CD4-positive, alpha-beta memory T cell (primary cell): ENCODE results near the gene ZFR. TPM values are rescaled to one million over a fixed set of nuclear protein-coding genes. Genes with fewer than 3 reads are reported as not detected.
"Not testable (repeated sequence)": the region's sequence is repeated elsewhere in the genome, so short reads cannot be mapped to it uniquely, and the experiment has no call there.

Experiments
- CTCF ChIA-PET: fragments of 350-600 bp; sonication (Branson Sonifier 250); formaldehyde crosslinking; loops from one replicate; lab custom pipeline; 2021; ENCODE audit warnings: inconsistent platforms; ENCODE audit not compliant: partially characterized antibody; lab: Charles Lee
- POLR2A ChIA-PET: fragments of 350-600 bp; sonication (Branson Sonifier 250); formaldehyde crosslinking; loops from one replicate; lab custom pipeline; 2021; ENCODE audit not compliant: partially characterized antibody; lab: Charles Lee
- DNase-seq, 5 donors: peaks; one replicate each; pipeline versions ENCODE4 v3.0.0 to v3.0.0-alpha.2; 2020 to 2022; ENCODE audit warnings: mixed read lengths in 1 of 5
- H3K27ac ChIP-seq: one replicate; pipeline ENCODE4 v1.7.0; 2013; ENCODE audit warnings: low read depth, low read length
- H3K27me3 ChIP-seq: 2 replicates; pipeline ENCODE4 v1.7.0; 2013; ENCODE audit warnings: mild to moderate bottlenecking, low read length, moderate library complexity; ENCODE audit not compliant: insufficient read depth
- H3K36me3 ChIP-seq: 2 replicates; pipeline ENCODE4 v1.7.0; 2013; ENCODE audit warnings: mild to moderate bottlenecking, low read length, moderate library complexity; ENCODE audit not compliant: insufficient read depth
- H3K4me1 ChIP-seq: 2 replicates; pipeline ENCODE4 v1.7.0; 2013; ENCODE audit warnings: mild to moderate bottlenecking, low read length, moderate library complexity; ENCODE audit not compliant: insufficient read depth
- H3K4me3 ChIP-seq, 2 donors: one replicate each; pipeline ENCODE4 v1.7.0; 2013; ENCODE audit warnings: low read length in 2 of 2, mild to moderate bottlenecking in 1 of 2
- H3K9me3 ChIP-seq, 2 donors: one replicate each; pipeline ENCODE4 v1.7.0; 2013; ENCODE audit warnings: low read length in 2 of 2, control low read depth in 1 of 2; ENCODE audit not compliant: control insufficient read depth in 1 of 2
- H3K27ac Mint-ChIP-seq, 7 donors: one replicate each; pipeline ENCODE4 v1.8.0; 2020 to 2021; ENCODE audit warnings: mixed read lengths in 7 of 7, mild to moderate bottlenecking in 6 of 7, inconsistent platforms in 3 of 7, moderate library complexity in 3 of 7
- H3K27me3 Mint-ChIP-seq, 2 donors: one replicate each; pipeline ENCODE4 v1.8.0; 2020 to 2021; ENCODE audit warnings: mixed read lengths in 2 of 2
- H3K36me3 Mint-ChIP-seq, 2 donors: one replicate each; pipeline ENCODE4 v1.8.0; 2020 to 2021; ENCODE audit warnings: mixed read lengths in 2 of 2, inconsistent platforms in 1 of 2, mild to moderate bottlenecking in 1 of 2
- H3K4me1 Mint-ChIP-seq, 4 donors: one replicate each; pipeline ENCODE4 v1.8.0; 2020 to 2021; ENCODE audit warnings: mixed read lengths in 4 of 4, mild to moderate bottlenecking in 1 of 4
- H3K4me3 Mint-ChIP-seq, 8 donors: one replicate each; pipeline ENCODE4 v1.8.0; 2020 to 2021; ENCODE audit warnings: mixed read lengths in 8 of 8, mild to moderate bottlenecking in 7 of 8, moderate library complexity in 6 of 8, inconsistent platforms in 3 of 8
- H3K9me3 Mint-ChIP-seq, 8 donors: one replicate each; pipeline ENCODE4 v1.8.0; 2020 to 2021; ENCODE audit warnings: mixed read lengths in 8 of 8, mild to moderate bottlenecking in 5 of 8, inconsistent platforms in 3 of 8, moderate library complexity in 1 of 8
- intact Hi-C: fragments of 100-400 bp; cut with micrococcal nuclease; formaldehyde crosslinking; loops from one replicate; pipeline ENCODE4 v1.15.1; 2023
- polyA plus RNA-seq, 2 donors: library from polyadenylated mRNA; unstranded; fragments of 300-500 nt; fragmentation: Illumina TruSeq; gene quantifications; one replicate each; pipeline ENCODE4 v1.2.3, GENCODE V29; 2021
- total RNA-seq, 2 experiments: library from RNA; stranded (reverse); gene quantifications; one replicate each; pipeline ENCODE4 v1.2.3, GENCODE V29; 2021

Gene ZFR
- total and polyA plus RNA-seq, 4 experiments from 2014 or later = 60.1 to 102 (median 72.3) TPM

- H3K27ac Mint-ChIP-seq = peak overlapping the region in 1 of 7 donors; percentile 2
- H3K36me3 ChIP-seq = peaks cover 78% of the 10 kb centered on the region
- H3K4me1 Mint-ChIP-seq, intact Hi-C loops, H3K9me3 ChIP-seq, H3K4me3 Mint-ChIP-seq, DNase-seq, H3K4me3 ChIP-seq, H3K27me3 Mint-ChIP-seq, H3K4me1 ChIP-seq, H3K9me3 Mint-ChIP-seq, H3K27me3 ChIP-seq, POLR2A ChIA-PET, H3K27ac ChIP-seq: not testable (repeated sequence)
- CTCF ChIA-PET = interaction anchor here (1.5 to 2.7 kb wide), 3 partner anchors 10 to 192 kb away, joined by 6 to 12 read pairs (median 8); no protein-coding TSS in a partner anchor
- peaks cover 55 to 69% of the 10 kb centered on the region in 2 donors for H3K36me3 Mint-ChIP-seq
Measured at GRCh38 chr5:32398754-32399153, 45.8 kb downstream of the ZFR start.

DNA sequence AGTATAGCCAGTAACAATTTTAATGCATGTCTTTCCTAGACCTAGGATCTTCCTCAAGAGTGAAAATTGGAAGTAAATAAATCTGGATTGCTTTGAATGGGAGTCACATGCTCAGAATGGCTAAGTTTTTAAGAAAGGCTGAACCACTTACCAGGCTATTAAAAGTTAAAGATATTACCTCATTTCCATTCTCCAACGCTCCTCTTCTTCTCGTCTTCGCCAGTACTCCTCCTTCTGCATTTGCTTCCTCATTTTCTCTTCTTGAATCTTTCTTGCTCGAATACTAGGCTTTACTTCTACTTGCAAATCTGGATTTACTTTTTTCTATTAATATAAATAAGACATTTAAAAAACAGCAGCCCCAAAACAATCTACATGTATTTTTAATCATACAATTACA lies 49.6 kb downstream of the ZFR start:
- Mint-ChIP-seq H3K9me3 (no peaks in the 10 kb centered on the region), H3K4me3 (no peak overlapping the region), H3K36me3 (peaks cover 41 to 73% of the 10 kb centered on the region in 2 donors), H3K27me3 (no peaks in the 10 kb centered on the region), H3K27ac (peak overlapping the region in 1 of 7 donors; percentile 25), H3K4me1 (no peaks in the 10 kb centered on the region)
- no peak for DNase-seq
- POLR2A ChIA-PET = no interaction called here
- no peak overlapping the region for H3K27ac ChIP-seq
- H3K9me3 ChIP-seq = no peaks in the 10 kb centered on the region
- no peaks in the 10 kb centered on the region for H3K27me3 ChIP-seq
- no peaks in the 10 kb centered on the region for H3K4me1 ChIP-seq
- CTCF ChIA-PET = no interaction called here
- H3K36me3 ChIP-seq = peaks cover 68% of the 10 kb centered on the region
- no peak overlapping the region for H3K4me3 ChIP-seq
- intact Hi-C loops = no loop called here

GRCh38 chr5:32392039-32392438 lies 52.5 kb downstream of the ZFR start:
- Mint-ChIP-seq H3K27ac (no peak overlapping the region), H3K4me3 (no peak overlapping the region), H3K4me1 (peaks cover 0 to 9% (median 2%) of the 10 kb centered on the region in 4 donors), H3K9me3 (no peaks in the 10 kb centered on the region), H3K36me3 (peaks cover 49 to 78% of the 10 kb centered on the region in 2 donors), H3K27me3 (no peaks in the 10 kb centered on the region)
- Histone ChIP-seq H3K36me3 (peaks cover 77% of the 10 kb centered on the region), H3K27me3 (no peaks in the 10 kb centered on the region), H3K4me3 (no peak overlapping the region), H3K9me3 (no peaks in the 10 kb centered on the region), H3K27ac (no peak overlapping the region), H3K4me1 (no peaks in the 10 kb centered on the region)
- DNase-seq = no peak
- intact Hi-C loops = no loop called here
- ChIA-PET POLR2A (no interaction called here), CTCF (no interaction called here)

- no peak overlapping the region for H3K27ac ChIP-seq
- H3K27me3 Mint-ChIP-seq = no peaks in the 10 kb centered on the region
- no peaks in the 10 kb centered on the region for H3K4me1 ChIP-seq
- intact Hi-C loops = no loop called here
- H3K9me3 Mint-ChIP-seq = no peaks in the 10 kb centered on the region
- H3K27me3 ChIP-seq = no peaks in the 10 kb centered on the region
- no peaks in the 10 kb centered on the region for H3K9me3 ChIP-seq
- no peak for DNase-seq
- H3K36me3 ChIP-seq = peaks cover 68% of the 10 kb centered on the region
- H3K27ac Mint-ChIP-seq = peak overlapping the region in 1 of 7 donors; percentile 25
- H3K4me3 Mint-ChIP-seq = no peak overlapping the region
- peaks cover 0 to 9% (median 2%) of the 10 kb centered on the region in 4 donors for H3K4me1 Mint-ChIP-seq
- peaks cover 50 to 75% of the 10 kb centered on the region in 2 donors for H3K36me3 Mint-ChIP-seq
- ChIA-PET CTCF (interaction anchor here (0.9 kb wide), 1 partner anchor 199 kb away, joined by 4 read pairs; no protein-coding TSS in a partner anchor), POLR2A (interaction anchor here (0.8 kb wide), 1 partner anchor 11 kb away, joined by 3 read pairs; no protein-coding TSS in a partner anchor)
- no peak overlapping the region for H3K4me3 ChIP-seq
Measured at GRCh38 chr5:32390819-32391591, 53.5 kb downstream of the ZFR start.

DNA sequence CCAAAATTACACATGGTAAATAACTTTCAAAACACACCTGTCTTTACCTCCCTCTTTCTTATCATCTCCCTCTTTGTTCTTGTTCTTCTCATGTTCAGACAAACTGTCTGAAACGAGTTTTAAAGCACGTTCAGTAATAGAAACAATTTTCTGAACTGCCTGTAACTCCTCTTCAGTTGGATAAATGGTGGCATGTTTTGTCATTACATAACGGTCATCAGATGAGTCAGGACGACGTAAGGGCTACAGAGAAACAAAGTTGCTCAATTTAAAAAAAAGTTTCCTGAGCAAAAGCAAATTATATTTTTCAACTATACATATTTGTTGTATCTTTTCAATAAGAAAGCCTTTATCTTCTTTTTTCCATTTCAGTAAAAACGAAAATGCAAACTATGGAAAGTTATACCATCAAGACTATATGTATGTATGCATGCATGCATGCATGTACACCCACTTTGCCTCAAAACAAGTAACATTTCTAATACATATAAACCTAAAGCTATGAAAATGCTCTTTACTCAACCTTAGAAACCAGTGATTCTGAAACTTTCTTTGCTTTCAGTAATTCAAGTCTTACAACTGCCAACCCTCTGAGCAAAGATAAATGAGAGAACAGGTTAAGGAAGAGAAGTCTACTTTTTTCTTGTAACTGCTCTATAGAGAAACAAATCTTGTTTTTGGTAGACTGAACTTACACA lies 56.0 kb downstream of the ZFR start:
- no peaks in the 10 kb centered on the region for H3K27me3 Mint-ChIP-seq
- peak overlapping the region in 6 of 7 donors; percentile 25 to 79 (median 72) for H3K27ac Mint-ChIP-seq
- H3K4me1 Mint-ChIP-seq = peaks cover 0 to 9% (median 5%) of the 10 kb centered on the region in 4 donors
- peaks cover 70% of the 10 kb centered on the region for H3K36me3 ChIP-seq
- no peaks in the 10 kb centered on the region for H3K4me1 ChIP-seq
- ChIA-PET CTCF (interaction anchor here (1.2 to 1.9 kb wide), 6 partner anchors 10 to 202 kb away, joined by 3 to 7 read pairs (median 6); no protein-coding TSS in a partner anchor), POLR2A (no interaction called here)
- no peak overlapping the region for H3K4me3 ChIP-seq
- no peaks in the 10 kb centered on the region for H3K9me3 ChIP-seq
- no peaks in the 10 kb centered on the region for H3K27me3 ChIP-seq
- peaks cover 47 to 70% of the 10 kb centered on the region in 2 donors for H3K36me3 Mint-ChIP-seq
- H3K4me3 Mint-ChIP-seq = no peak overlapping the region
- intact Hi-C loops = loop anchor here (5.0 kb wide), 1 partner anchor 224 kb away; no protein-coding TSS in a partner anchor
- no peak for DNase-seq
- H3K27ac ChIP-seq = no peak overlapping the region
- H3K9me3 Mint-ChIP-seq = no peaks in the 10 kb centered on the region

DNA sequence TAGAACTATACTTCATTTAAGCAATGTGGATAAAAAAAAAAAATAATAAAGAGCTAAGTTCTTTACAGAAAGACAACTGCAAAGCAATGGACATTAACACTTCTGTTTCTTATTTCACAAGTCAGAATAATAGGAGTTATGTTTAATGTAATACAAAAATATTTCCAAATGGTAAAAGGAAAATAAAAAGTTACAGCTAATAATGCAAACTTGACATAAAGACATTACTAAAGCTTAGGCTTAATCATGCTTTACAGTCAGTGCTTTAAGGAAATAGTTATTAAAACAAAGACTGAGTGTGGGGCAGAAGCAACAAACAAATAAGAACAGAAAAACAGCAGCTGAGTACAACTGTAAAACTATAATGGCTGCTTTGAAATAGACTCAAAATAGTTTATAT lies 56.7 kb downstream of the ZFR start:
- Histone ChIP-seq H3K9me3 (no peaks in the 10 kb centered on the region), H3K36me3 (peaks cover 73% of the 10 kb centered on the region), H3K4me3 (no peak overlapping the region), H3K4me1 (no peaks in the 10 kb centered on the region), H3K27me3 (no peaks in the 10 kb centered on the region), H3K27ac (no peak overlapping the region)
- H3K4me3 Mint-ChIP-seq = no peak overlapping the region
- CTCF ChIA-PET = interaction anchor here (1.3 to 1.9 kb wide), 5 partner anchors 11 to 202 kb away, joined by 3 to 6 read pairs (median 5); no protein-coding TSS in a partner anchor
- intact Hi-C loops = loop anchor here (5.0 kb wide), 1 partner anchor 224 kb away; no protein-coding TSS in a partner anchor
- H3K27ac Mint-ChIP-seq = peak overlapping the region in 1 of 7 donors; percentile 79
- H3K4me1 Mint-ChIP-seq = peaks cover 0 to 9% (median 5%) of the 10 kb centered on the region in 4 donors
- no peaks in the 10 kb centered on the region for H3K27me3 Mint-ChIP-seq
- H3K9me3 Mint-ChIP-seq = no peaks in the 10 kb centered on the region
- POLR2A ChIA-PET = no interaction called here
- no peak for DNase-seq
- peaks cover 47 to 75% of the 10 kb centered on the region in 2 donors for H3K36me3 Mint-ChIP-seq

- POLR2A ChIA-PET = no interaction called here
- CTCF ChIA-PET = interaction anchor here (1.0 to 1.9 kb wide), 4 partner anchors 22 to 203 kb away, joined by 3 to 5 read pairs (median 4); no protein-coding TSS in a partner anchor
- H3K4me3 Mint-ChIP-seq = no peak overlapping the region
- H3K9me3 Mint-ChIP-seq = no peaks in the 10 kb centered on the region
- peaks cover 47 to 72% of the 10 kb centered on the region in 2 donors for H3K36me3 Mint-ChIP-seq
- Histone ChIP-seq H3K4me1 (no peaks in the 10 kb centered on the region), H3K27me3 (no peaks in the 10 kb centered on the region), H3K36me3 (peaks cover 74% of the 10 kb centered on the region), H3K9me3 (no peaks in the 10 kb centered on the region), H3K27ac (no peak overlapping the region), H3K4me3 (no peak overlapping the region)
- no peaks in the 10 kb centered on the region for H3K27me3 Mint-ChIP-seq
- H3K4me1 Mint-ChIP-seq = peaks cover 0 to 9% (median 5%) of the 10 kb centered on the region in 4 donors
- no peak overlapping the region for H3K27ac Mint-ChIP-seq
- DNase-seq = no peak
- intact Hi-C loops = loop anchor here (5.0 kb wide), 1 partner anchor 225 kb away; no protein-coding TSS in a partner anchor
Measured at GRCh38 chr5:32387211-32387610, 57.3 kb downstream of the ZFR start.
